HG02642 (cell line): ENCODE results near the gene KLHL29.

Experiments
- ATAC-seq: cut with Tn5 transposase; IDR thresholded peaks from one replicate; pipeline ENCODE4 v1.9.1; 2021; ENCODE audit warnings: mild to moderate bottlenecking; ENCODE audit not compliant: unreplicated experiment, poor library complexity

Gene KLHL29

GRCh38 chr2:23486684-23487075 is 101.7 kb downstream of the KLHL29 start:
- no peak for ATAC-seq

GRCh38 chr2:23487735-23488492 is 102.9 kb downstream of the KLHL29 start:
- no peak for ATAC-seq

GRCh38 chr2:23488584-23488983 is 103.6 kb downstream of the KLHL29 start:
- ATAC-seq = no peak

- no peak for ATAC-seq
Measured at GRCh38 chr2:23489471-23490322, 104.7 kb downstream of the KLHL29 start.

GRCh38 chr2:23491591-23492336 is 106.8 kb downstream of the KLHL29 start:
- ATAC-seq = no peak

- no peak for ATAC-seq
Measured at GRCh38 chr2:23492337-23492675, 107.3 kb downstream of the KLHL29 start.

- ATAC-seq = no peak
Measured at GRCh38 chr2:23492921-23493320, 107.9 kb downstream of the KLHL29 start.

GRCh38 chr2:23493846-23494245 is 108.9 kb downstream of the KLHL29 start:
- ATAC-seq = no peak

GRCh38 chr2:23494286-23494685 is 109.3 kb downstream of the KLHL29 start:
- ATAC-seq = no peak

- no peak for ATAC-seq
Measured at GRCh38 chr2:23495661-23496114, 110.7 kb downstream of the KLHL29 start.

GRCh38 chr2:23496456-23496855 is 111.5 kb downstream of the KLHL29 start:
- ATAC-seq = no peak

GRCh38 chr2:23497063-23497462 is 112.1 kb downstream of the KLHL29 start:
- no peak for ATAC-seq

GRCh38 chr2:23497536-23497935 is 112.6 kb downstream of the KLHL29 start:
- no peak for ATAC-seq

GRCh38 chr2:23498943-23499342 is 114.0 kb downstream of the KLHL29 start:
- no peak for ATAC-seq

GRCh38 chr2:23499439-23499838 is 114.5 kb downstream of the KLHL29 start:
- no peak for ATAC-seq

- ATAC-seq = no peak
Measured at GRCh38 chr2:23500836-23501235, 115.9 kb downstream of the KLHL29 start.

GRCh38 chr2:23502096-23502495 is 117.1 kb downstream of the KLHL29 start:
- ATAC-seq = no peak

GRCh38 chr2:23503097-23503496 is 118.1 kb downstream of the KLHL29 start:
- ATAC-seq = no peak

GRCh38 chr2:23503682-23504081 is 118.7 kb downstream of the KLHL29 start:
- ATAC-seq = no peak

GRCh38 chr2:23504591-23504990 is 119.6 kb downstream of the KLHL29 start:
- no peak for ATAC-seq
